ENCODE measurements around the gene NCAPH2. TPM values are rescaled to one million over a fixed set of nuclear protein-coding genes. Genes with fewer than 3 reads are reported as not detected.

Gene NCAPH2
- total RNA-seq, 6 donors from 2014 or later = 55.4 to 104 (median 62.2) TPM

GRCh38 chr22:50570861-50571260, 62.8 kb downstream of the NCAPH2 start:
- no peak overlapping the region for H3K4me3 ChIP-seq
- no peaks in the 10 kb centered on the region for H3K27me3 ChIP-seq
- no peak overlapping the region for H3K27ac ChIP-seq
- TF ChIP-seq CTCF (IDR thresholded peaks at IDR 0.05) (no peak), POLR2A (IDR thresholded peaks at IDR 0.05) (no peak)
- ATAC-seq (ENCODE audit: low FRiP score in 2 of 2) = no peak
- no peaks in the 10 kb centered on the region for H3K9me3 ChIP-seq
- no peaks in the 10 kb centered on the region for H3K4me1 ChIP-seq
- 95 to 100% methylated on average over 3 to 12 of the region's 12 CpGs for WGBS, 2 donors
- H3K36me3 ChIP-seq = peaks cover 4 to 39% (median 12%) of the 10 kb centered on the region in 4 donors
- no peak for DNase-seq

DNA sequence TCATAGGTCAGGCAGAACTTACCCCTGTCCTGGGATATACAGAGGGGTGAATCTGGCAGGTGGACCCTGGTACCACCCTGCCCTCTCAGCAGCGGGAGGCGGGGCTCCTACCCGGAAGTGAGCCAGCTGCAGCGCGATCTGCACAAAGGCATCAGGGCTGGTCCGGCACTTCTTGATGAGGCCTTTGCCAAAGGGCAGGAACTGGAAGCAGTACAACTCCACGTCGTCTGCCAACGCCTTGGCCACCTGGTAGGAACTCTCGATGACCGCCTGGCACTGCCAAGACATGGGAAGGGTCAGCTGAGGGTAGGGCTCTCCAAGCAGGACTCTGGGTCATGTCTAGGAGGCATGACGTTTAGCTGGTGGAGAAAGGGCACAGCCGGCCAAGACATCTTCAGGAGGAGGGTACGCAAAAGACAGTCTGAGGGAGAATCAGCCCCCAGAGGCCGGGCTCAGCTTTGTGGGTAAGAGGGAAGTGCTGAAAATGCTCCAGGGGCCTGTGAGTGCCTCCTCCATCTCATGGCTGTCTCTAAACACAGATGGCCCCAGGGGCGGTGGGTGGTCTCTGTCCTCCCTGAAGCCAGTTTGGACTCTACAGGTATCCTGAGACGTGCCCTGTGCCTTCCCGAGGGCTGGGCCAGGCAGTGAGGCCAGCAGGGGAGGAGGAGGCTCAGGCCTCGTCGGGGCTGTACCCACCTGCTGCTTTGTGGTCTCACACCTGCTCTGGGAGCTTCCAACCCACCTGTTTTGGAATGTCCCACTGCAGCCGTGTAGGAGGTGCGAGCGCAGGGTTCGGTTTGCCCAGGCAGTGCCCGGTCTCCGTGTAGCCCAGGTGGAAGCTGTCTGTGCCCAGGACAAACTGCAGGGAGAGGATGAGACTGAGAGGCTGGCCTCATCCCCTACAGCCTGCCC, 63.5 kb downstream of the NCAPH2 start:
- H3K27me3 ChIP-seq = no peaks in the 10 kb centered on the region
- ATAC-seq (ENCODE audit: low FRiP score in 2 of 2) (no peak), DNase-seq (no peak)
- TF ChIP-seq POLR2A (IDR thresholded peaks at IDR 0.05) = no peak
- no peak for TF ChIP-seq CTCF (IDR thresholded peaks at IDR 0.05)
- TF ChIP-seq EP300 (IDR thresholded peaks at IDR 0.05) = no peak
- no peak for TF ChIP-seq POLR2AphosphoS5 (IDR thresholded peaks at IDR 0.05)
- H3K4me1 ChIP-seq = no peaks in the 10 kb centered on the region
- peaks cover 4 to 39% (median 12%) of the 10 kb centered on the region in 4 donors for H3K36me3 ChIP-seq
- no peak overlapping the region for H3K27ac ChIP-seq
- WGBS, 2 donors = 89 to 93% methylated on average over 3 to 24 of the region's 26 CpGs
- no peaks in the 10 kb centered on the region for H3K9me3 ChIP-seq
- H3K4me3 ChIP-seq = no peak overlapping the region

DNA sequence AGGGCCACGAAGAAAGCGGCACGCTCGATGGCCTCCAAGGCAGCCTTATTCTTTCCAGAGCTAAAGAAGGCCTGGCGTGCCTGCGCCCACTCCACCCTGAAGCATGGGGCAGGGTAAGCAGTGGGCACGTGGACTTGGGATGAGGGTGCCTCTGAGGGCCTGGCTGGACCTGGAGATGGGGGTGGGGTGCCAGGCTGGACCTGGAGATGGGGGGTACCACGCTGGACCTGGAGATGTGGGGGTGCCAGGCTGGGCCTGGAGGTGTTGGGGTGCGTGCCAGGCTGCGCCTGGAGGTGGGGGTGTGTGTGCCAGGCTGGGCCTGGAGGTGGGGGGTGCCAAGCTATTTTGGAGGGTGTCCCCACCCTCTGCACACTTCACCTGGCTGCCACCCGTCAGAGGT, 64.9 kb downstream of the NCAPH2 start:
- no peak for ATAC-seq (ENCODE audit: low FRiP score in 2 of 2)
- Histone ChIP-seq H3K27me3 (no peaks in the 10 kb centered on the region), H3K9me3 (no peaks in the 10 kb centered on the region), H3K27ac (no peak overlapping the region), H3K4me3 (no peak overlapping the region), H3K36me3 (peaks cover 4 to 37% (median 12%) of the 10 kb centered on the region in 4 donors), H3K4me1 (peaks cover under 1 to 6% (median 1%) of the 10 kb centered on the region in 4 donors)
- no peak for DNase-seq
- WGBS, 2 donors = 94 to 100% methylated on average over 5 to 8 of the region's 11 CpGs
- TF ChIP-seq POLR2A (IDR thresholded peaks at IDR 0.05) = no peak
- no peak for TF ChIP-seq CTCF (IDR thresholded peaks at IDR 0.05)
- no peak for TF ChIP-seq EP300 (IDR thresholded peaks at IDR 0.05)
- TF ChIP-seq POLR2AphosphoS5 (IDR thresholded peaks at IDR 0.05) = no peak

GRCh38 chr22:50573491-50574382, 65.7 kb downstream of the NCAPH2 start:
- no peak for ATAC-seq (ENCODE audit: low FRiP score in 2 of 2)
- WGBS, 2 donors = 93 to 97% methylated on average over 11 to 26 of the region's 26 CpGs
- no peak for TF ChIP-seq POLR2A (IDR thresholded peaks at IDR 0.05)
- H3K27ac ChIP-seq = no peak overlapping the region
- H3K27me3 ChIP-seq = no peaks in the 10 kb centered on the region
- H3K4me1 ChIP-seq = peaks cover 8 to 14% (median 9%) of the 10 kb centered on the region in 4 donors
- H3K9me3 ChIP-seq = no peaks in the 10 kb centered on the region
- H3K36me3 ChIP-seq = peaks cover 4 to 32% (median 12%) of the 10 kb centered on the region in 4 donors
- no peak overlapping the region for H3K4me3 ChIP-seq
- DNase-seq = peak in 1 of 2 donors; percentile 65

DNA sequence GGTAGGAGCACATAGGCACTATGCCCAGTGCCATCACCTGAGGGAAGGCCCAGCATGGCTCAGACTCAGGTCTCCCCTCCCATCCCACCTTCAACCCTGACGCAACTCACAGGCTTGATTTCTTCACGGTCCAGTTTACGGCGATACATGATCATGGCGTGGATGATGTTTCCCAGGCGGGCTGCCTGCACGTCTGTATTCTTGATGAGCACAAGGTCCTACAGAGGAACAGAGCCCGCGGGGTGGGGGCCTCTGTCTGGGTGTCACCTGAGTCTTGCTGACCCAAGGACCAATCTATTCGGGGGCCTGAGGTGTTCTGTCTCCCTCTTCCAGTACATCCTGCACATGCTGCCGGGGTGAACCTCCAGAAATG, 66.3 kb downstream of the NCAPH2 start:
- Histone ChIP-seq H3K4me1 (peaks cover 8 to 15% (median 11%) of the 10 kb centered on the region in 4 donors), H3K27ac (no peak overlapping the region), H3K4me3 (no peak overlapping the region), H3K9me3 (no peaks in the 10 kb centered on the region), H3K36me3 (peaks cover 0 to 32% (median 14%) of the 10 kb centered on the region in 4 donors), H3K27me3 (no peaks in the 10 kb centered on the region)
- ATAC-seq (ENCODE audit: low FRiP score in 2 of 2) (no peak), DNase-seq (no peak)
- no peak for TF ChIP-seq CTCF (IDR thresholded peaks at IDR 0.05)
- TF ChIP-seq POLR2A (IDR thresholded peaks at IDR 0.05) = no peak
- TF ChIP-seq POLR2AphosphoS5 (IDR thresholded peaks at IDR 0.05) = no peak
- TF ChIP-seq EP300 (IDR thresholded peaks at IDR 0.05) = no peak
- WGBS, 2 donors = 93 to 94% methylated on average over 7 to 11 of the region's 11 CpGs
